ENCODE results near the gene EPB41L1.

- TF ChIP-seq CTCF (IDR thresholded peaks at IDR 0.05), result no peak
- no peak for TF ChIP-seq ZFX (IDR thresholded peaks at IDR 0.05; ENCODE audit: borderline replicate concordance)
Measured at GRCh38 chr20:36264426-36265246, 110.1 kb downstream of the EPB41L1 start.
